GM06990 (cell line): ENCODE measurements around the gene CCDC148.
A peak's percentile ranks its signal among the peaks of the same experiment; 100 is the strongest.

Experiments
- DNase-seq: peaks from one replicate; pipeline ENCODE4 v3.0.0-alpha.2; 2011; ENCODE audit not compliant: insufficient read length; ENCODE audit errors: extremely low read depth
- H3K27me3 ChIP-seq: replicated peaks from 2 replicates; pipeline ENCODE4 v1.6.0; 2011; ENCODE audit warnings: low read length; ENCODE audit not compliant: control insufficient read depth, insufficient read depth
- H3K36me3 ChIP-seq: 2 replicates; pipeline ENCODE4 v1.5.1; 2011; ENCODE audit warnings: low read length; ENCODE audit not compliant: control insufficient read depth, insufficient read depth
- H3K4me3 ChIP-seq: replicated peaks from 2 replicates; pipeline ENCODE4 v1.5.1; 2011; ENCODE audit warnings: low read depth, mild to moderate bottlenecking, control low read depth, low read length
- TF ChIP-seq, protein P1 (sequence below): IDR thresholded peaks from 2 replicates; pipeline ENCODE4 v1.5.1; 2011; ENCODE audit warnings: low read length, control low read depth, mild to moderate bottlenecking, inconsistent platforms; ENCODE audit not compliant: insufficient read depth, poor library complexity, severe bottlenecking

Gene CCDC148

DNA sequence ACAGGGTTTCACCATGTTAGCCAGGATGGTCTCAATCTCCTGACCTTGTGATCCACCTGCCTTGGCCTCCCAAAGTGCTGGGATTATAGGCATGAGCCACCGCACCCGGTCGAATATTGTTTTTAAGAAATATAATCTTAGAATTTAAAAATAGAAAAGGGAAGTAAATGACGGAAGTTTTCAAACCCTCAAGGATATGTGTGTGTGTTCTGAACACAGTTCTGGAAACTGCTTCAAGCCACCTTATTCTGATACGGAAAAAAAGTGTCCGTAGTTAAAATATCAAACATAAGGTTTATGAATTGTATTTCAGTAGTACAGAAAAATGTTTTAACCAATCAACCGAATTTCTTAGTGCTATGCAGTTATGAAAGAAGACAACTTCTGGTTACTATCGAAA, 239.0 kb downstream of the CCDC148 start:
- H3K36me3 ChIP-seq, result no peaks in the 10 kb centered on the region
- no peaks in the 10 kb centered on the region for H3K27me3 ChIP-seq
- TF ChIP-seq, protein P1, sequence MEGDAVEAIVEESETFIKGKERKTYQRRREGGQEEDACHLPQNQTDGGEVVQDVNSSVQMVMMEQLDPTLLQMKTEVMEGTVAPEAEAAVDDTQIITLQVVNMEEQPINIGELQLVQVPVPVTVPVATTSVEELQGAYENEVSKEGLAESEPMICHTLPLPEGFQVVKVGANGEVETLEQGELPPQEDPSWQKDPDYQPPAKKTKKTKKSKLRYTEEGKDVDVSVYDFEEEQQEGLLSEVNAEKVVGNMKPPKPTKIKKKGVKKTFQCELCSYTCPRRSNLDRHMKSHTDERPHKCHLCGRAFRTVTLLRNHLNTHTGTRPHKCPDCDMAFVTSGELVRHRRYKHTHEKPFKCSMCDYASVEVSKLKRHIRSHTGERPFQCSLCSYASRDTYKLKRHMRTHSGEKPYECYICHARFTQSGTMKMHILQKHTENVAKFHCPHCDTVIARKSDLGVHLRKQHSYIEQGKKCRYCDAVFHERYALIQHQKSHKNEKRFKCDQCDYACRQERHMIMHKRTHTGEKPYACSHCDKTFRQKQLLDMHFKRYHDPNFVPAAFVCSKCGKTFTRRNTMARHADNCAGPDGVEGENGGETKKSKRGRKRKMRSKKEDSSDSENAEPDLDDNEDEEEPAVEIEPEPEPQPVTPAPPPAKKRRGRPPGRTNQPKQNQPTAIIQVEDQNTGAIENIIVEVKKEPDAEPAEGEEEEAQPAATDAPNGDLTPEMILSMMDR, result no peak
- H3K4me3 ChIP-seq, result no peak overlapping the region
- DNase-seq, result no peak

DNA sequence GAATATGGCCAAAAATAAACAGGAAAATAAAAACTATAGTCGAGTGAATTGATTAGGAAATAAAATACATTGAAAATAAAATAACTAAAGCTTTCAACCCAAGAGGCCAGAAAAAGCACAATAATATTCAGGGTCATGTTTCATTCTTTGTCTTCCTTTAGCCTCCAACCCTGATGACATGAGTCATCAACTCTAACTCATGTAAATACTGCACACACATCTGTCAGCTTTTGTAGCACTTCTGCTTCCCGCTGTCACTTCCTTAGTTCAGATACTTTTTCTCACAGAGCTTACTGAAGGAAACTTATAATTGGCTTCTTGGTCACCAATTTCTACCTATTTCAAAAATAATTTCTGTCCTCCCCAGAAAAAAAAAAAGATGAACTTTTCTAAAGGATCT, 242.1 kb downstream of the CCDC148 start:
- no peak overlapping the region for H3K4me3 ChIP-seq
- no peaks in the 10 kb centered on the region for H3K36me3 ChIP-seq
- TF ChIP-seq, protein P1, result no peak
- peak; percentile 28 for DNase-seq
- H3K27me3 ChIP-seq, result no peaks in the 10 kb centered on the region

DNA sequence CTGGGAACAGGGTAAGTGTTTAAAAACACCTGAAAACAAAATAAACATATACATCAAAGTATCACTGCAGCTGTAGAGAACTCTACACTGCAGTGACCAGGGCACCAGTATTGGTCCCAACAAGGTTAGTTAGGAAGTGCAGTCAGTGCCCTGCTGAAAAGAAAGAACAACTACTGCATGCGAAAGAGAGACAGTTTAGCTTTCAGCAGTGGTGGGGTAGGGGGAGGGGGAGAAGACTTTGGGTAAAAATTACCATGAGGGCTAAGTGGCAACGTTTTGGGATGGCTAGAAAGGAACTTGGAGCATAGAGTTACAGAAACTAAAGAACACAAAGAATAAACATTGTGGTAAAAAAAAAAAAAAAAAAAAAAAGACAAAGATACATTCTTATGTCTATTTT, 242.8 kb downstream of the CCDC148 start:
- Histone ChIP-seq H3K36me3 (no peaks in the 10 kb centered on the region), H3K4me3 (no peak overlapping the region), H3K27me3 (no peaks in the 10 kb centered on the region)
- TF ChIP-seq, protein P1, result no peak
- no peak for DNase-seq

DNA sequence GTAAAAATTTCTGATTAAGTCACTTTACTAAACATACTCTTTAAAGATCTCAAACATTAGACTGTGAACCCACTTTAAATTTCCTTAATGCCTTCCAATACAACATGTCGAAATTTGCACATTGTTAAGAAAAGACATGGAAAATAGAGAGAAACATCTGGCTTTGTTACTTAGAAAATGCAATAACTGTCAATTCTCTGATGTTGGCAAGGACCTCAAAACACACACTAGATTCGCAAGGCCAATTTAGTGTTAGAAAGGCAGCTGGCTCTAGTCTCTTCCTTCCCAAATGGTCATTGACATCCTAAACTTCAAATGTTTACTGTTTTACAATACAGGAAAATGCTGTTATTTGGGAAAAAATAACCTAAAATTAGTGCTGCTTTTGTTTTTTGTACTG, 244.3 kb downstream of the CCDC148 start:
- Histone ChIP-seq H3K36me3 (no peaks in the 10 kb centered on the region), H3K4me3 (no peak overlapping the region), H3K27me3 (no peaks in the 10 kb centered on the region)
- TF ChIP-seq, protein P1, result no peak
- DNase-seq, result no peak

DNA sequence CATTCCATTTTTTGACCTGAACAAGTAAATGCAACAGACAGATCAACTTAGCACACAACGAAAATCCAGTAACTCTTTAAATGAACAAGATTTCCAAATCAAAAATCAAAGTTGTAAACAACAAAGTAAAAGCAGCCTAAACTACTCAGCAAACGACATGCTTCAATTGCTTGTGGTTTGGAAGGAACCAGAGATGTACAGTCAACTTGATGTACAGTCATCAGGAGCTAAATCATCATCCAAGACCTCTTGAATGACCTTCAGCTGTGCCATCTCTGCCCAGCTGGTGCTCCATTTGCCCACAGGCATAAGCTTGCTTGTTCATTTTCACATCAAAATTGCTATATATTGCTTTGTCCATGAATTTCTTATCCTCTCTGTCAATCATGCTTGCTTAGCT, 245.1 kb downstream of the CCDC148 start:
- TF ChIP-seq, protein P1, result no peak
- Histone ChIP-seq H3K4me3 (no peak overlapping the region), H3K27me3 (no peaks in the 10 kb centered on the region; the same call in 1 of the 2 replicates), H3K36me3 (no peaks in the 10 kb centered on the region)
- no peak for DNase-seq

DNA sequence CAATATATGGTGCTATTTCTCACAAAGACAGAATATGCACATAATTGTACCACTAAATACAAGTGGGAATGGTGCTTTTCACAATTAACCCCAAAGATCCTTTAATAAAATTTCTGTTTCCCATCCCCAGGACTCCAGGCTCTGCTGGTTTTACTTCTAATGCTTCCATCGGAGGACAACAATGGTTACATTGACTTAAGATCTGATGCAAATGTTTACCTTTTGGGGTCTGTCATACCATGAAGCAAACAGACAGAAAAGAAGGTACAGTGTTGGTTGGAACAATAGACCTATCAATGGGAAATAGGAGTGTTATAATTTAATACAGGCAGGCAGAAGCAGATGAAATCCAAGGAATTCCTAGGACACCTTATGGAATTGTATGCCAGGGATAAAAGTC, 249.2 kb downstream of the CCDC148 start:
- no peaks in the 10 kb centered on the region for H3K36me3 ChIP-seq
- DNase-seq, result no peak
- no peaks in the 10 kb centered on the region; the same call in none of the 2 replicates for H3K27me3 ChIP-seq
- TF ChIP-seq, protein P1, result no peak
- no peak overlapping the region for H3K4me3 ChIP-seq
